A673 (cell line): ENCODE data around the gene TAAR9.

Source experiments
- EZH2 ChIP-seq: fragments of 200-600 bp; sonication (generic); IDR thresholded peaks from 2 replicates; pipeline ENCODE4 v1.6.1; 2017; ENCODE audit warnings: borderline replicate concordance, low read depth, mild to moderate bottlenecking, mixed read lengths, antibody characterized with exemption, low read length; ENCODE audit not compliant: poor library complexity, severe bottlenecking
- TF ChIP-seq, protein P1 (sequence below): fragments of 300-800, 200-600 bp; sonication (generic); conservative IDR thresholded peaks from 2 replicates; pipeline ENCODE4 v1.5.1; 2017; ENCODE audit warnings: low read depth, mild to moderate bottlenecking, antibody characterized with exemption, low read length, moderate library complexity, mixed read lengths

DNA sequence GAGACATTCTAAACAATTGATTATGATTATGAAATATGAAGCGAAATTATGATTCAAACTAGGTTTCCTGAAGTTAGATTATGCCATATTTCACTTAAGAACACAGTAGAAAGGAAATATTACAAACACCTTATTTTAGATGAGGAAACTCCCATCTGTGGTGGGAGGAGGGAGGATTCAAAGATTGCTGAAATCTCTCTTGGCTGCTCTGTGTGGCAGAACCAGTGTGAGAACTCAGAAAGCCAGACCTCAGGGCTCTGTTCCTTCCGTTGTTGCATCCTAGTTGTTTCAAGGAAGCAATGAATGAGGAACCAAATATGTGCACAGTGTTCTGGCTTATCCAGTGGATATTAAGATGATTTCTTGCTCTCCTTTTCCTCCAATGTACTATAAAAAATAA lies 49.3 kb downstream of the TAAR9 start:
- TF ChIP-seq, protein P1, sequence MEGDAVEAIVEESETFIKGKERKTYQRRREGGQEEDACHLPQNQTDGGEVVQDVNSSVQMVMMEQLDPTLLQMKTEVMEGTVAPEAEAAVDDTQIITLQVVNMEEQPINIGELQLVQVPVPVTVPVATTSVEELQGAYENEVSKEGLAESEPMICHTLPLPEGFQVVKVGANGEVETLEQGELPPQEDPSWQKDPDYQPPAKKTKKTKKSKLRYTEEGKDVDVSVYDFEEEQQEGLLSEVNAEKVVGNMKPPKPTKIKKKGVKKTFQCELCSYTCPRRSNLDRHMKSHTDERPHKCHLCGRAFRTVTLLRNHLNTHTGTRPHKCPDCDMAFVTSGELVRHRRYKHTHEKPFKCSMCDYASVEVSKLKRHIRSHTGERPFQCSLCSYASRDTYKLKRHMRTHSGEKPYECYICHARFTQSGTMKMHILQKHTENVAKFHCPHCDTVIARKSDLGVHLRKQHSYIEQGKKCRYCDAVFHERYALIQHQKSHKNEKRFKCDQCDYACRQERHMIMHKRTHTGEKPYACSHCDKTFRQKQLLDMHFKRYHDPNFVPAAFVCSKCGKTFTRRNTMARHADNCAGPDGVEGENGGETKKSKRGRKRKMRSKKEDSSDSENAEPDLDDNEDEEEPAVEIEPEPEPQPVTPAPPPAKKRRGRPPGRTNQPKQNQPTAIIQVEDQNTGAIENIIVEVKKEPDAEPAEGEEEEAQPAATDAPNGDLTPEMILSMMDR: no peak
- no peak for TF ChIP-seq EZH2
